ELR (cell line): ENCODE measurements around the gene RFTN2.
A peak's percentile ranks its signal among the peaks of the same experiment; 100 is the strongest.
"Not testable (repeated sequence)": the region's sequence is repeated elsewhere in the genome, so short reads cannot be mapped to it uniquely, and the experiment has no call there.

Experiments used
- DNase-seq: peaks from one replicate; pipeline ENCODE4 v3.0.0-alpha.2; 2015; ENCODE audit warnings: low read depth

Gene RFTN2, protein sequence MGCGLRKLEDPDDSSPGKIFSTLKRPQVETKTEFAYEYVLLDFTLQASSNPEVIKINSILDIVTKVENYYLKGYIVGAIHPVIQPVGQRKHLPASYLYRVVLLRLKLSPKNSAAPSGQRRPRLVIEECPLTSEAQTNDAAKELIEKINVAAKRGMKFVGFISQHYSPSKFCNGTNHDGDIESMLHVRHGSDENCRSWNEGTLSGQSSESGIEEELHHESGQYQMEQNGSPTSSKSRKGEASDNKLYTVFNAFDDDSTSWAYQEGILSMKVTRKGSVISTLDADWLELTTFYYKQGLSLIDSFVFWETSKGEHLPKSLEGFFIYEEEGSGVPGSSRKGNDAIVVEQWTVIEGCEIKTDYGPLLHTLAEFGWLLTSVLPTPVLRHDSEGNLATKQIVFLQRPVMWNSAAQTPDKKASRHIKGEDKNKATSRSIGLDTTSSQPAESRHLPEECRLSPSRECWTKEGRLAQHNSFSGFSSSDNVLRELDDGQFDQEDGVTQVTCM

DNA sequence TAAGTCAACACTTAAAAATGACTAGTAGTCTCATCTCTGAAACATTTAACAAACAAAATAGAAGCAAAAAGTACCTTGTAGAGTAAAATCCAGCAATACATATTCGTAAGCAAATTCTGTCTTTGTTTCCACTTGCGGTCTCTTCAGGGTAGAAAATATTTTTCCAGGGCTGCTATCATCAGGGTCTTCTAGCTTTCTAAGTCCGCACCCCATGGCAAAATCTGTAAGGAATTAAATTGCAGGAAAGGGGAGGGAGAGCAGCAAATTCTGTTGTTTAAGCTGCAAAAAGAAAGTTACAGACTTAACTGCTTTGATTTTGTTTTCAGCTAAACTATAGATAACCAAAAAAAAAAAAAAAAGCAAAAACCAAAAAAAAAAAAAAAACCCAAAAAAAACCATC is at the start of gene RFTN2:
TSS of gene RFTN2 (minus strand) at position 342 of the 400 bp plus-strand sequence. CDS start at position 213, 129 bp downstream.
- DNase-seq = no peak

DNA sequence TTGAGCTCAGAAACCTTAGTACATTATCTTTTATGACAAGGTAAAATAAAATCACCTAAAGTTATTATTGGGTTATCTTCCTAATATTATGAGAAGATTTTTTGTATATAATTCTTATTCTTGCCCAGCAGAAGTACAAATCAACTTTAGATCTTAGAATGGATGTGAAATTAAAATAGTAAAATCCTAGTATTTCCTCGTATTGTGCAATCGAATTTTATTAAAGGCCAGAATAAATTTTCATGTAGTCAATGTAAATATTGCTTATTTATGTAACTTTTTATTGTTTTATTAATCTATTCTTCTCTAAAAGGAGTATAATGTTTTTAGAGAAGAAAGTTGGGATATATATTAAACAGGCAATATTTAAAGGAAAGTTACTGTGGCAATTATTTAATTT is 42.5 kb upstream of the RFTN2 start:
- DNase-seq = no peak

DNA sequence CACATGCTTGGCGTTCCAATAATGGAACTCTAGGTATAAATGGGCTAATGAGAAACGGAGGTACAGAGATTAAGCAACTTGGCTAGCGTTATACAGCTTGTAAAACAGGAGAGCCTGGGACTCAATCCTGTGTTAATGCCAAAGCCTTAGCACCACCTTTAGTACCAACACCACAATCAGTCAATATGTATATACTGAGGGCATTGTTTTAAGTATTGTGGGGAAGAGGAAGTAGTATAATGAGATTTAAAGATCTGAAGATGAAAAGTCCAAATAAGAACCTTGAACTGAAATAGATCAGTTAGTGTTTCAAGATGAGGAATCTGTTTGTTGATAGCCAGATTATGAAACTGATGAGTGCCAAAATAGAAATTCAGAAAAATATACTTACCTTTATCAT is 37.9 kb upstream of the RFTN2 start:
- no peak for DNase-seq

DNA sequence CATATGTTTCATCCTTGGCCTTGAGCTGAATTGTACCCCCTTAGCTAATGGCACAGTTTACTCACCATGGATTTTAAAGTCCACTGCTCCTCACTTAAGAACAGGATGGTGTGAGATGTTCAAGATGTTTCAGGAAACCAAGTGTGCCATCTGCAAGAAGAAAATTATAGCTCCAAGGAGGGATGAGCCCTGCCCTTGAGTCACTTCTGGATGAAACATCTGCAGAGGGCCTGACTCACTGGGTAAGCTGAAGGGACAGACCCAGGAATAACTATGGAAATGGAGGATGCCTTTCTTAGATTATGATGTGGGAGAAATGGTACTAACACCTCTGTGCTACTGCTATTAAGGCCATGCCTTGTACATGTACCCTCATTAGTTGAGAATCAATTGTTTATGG is 36.2 kb upstream of the RFTN2 start:
- DNase-seq = peak; percentile 52

DNA sequence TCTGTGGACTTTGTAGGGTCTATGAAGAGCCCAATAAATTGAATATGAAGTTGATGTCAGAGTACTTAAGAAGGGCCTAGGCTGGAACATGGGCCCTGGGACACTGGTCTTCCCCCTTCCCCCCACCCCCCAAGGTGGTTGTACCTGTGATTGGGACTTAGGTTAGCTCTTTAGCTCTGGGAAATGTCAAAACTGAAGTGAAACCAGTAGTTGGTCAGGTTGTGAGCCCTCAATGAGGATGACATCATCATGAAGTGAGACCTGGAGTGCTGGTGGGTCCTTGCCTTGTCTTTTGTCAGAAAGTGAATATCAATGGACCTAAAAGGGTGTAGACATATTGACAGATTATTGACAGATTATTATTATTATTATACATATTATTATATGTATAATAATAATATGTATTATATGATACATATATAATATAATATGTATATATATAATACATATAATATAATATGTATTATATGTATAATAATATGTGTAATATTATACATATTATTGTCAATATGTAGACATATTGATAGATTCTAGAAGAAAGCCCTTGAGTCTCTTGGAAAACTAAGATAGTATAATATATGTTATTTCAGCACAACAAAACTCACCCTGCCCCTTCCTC is 35.1 kb upstream of the RFTN2 start:
- DNase-seq = no peak

DNA sequence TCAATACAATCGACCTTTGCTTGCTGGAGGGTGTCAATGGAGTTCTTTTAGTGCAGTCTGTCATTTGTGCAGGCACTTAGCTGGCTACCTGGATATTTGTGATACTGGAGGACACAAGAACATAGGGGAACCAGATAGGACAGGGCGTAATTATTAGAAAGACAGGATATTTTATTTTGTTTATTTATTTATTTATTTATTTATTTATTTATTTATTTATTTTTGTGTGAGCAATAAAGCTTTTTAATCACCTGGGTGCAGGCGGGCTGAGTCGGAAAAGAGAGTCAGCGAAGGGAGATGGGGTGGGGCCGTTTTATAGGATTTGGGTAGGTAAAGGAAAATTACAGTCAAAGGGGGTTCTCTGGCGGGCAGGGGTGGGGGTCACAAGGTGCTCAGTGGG is 33.8 kb upstream of the RFTN2 start:
- DNase-seq = not testable (repeated sequence)

DNA sequence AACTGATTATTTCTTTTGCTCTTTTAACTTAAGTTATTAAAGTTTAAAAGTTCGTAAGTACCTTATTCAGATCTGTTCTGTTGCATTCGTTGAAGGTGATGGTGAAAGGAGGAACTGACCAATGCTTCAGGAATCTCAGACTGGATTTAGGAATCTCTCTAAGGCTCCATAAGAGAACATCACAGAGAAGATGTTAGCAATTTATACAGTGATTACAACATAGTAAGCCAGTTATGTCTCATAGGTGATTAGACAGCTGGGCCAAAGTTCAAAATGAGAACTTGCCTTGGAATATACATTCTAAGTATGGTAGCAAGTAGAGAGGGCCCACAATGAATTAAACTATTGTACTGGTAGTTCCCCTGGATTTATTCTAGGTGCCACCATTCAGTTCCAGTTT is 32.9 kb upstream of the RFTN2 start:
- peak; percentile 89 for DNase-seq

DNA sequence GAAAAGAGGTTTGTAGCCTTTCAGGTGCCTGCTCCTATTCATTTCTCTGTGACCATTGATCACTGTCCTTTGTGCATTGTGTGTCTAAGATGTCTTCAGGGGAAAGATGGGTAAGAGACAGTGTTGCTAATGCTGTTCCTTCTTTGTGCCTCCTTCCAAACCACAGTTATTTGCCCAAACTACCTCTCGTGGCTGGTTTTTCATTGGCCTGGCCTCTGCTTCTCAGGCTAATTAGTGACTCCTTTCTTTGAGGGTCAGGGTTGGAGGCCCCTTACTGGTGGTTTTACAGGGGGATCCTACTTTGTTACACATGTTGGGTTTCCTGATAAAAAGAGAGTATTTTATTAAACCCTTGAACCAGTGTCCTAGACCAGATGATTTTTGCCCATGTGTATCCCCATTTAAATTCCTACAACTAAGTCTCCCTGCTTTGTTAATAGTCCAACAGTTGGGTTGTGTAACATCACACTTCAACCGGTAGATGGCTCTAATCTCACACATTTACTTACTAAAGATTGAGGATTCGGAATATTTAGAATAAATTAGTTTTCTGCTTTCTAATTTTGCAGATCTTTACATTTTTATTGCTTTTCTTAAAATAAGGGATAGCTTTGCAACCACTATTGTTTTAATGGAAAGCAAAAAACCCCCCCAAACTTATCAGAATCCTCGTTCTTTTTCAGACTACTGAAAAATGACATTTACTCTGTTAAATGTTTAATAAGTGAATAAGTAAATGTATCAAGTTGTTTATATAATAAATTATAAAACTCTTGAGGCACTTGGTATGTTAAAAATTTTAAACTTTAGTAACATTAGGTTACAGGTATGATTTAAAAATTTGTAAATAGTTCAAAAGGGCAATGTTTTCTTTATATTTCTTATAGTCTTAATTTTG is 32.2 kb upstream of the RFTN2 start:
- DNase-seq = peak; percentile 74

DNA sequence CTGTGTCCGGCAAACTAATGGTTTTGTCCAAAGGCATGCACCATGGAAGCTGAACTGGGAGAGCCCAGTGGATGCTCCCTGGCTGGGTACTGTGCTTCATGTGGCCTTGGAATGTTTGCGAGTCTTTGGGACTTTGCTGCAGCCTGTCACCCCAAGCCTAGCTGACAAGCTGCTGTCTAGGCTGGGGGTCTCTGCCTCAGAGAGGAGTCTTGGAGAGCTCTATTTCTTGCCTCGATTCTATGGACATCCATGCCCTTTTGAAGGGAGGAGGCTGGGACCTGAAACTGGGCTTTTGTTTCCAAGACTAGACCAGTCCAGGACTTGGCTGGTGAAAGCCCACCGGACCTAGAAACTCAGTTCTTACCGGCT is 31.4 kb upstream of the RFTN2 start:
- DNase-seq = no peak

DNA sequence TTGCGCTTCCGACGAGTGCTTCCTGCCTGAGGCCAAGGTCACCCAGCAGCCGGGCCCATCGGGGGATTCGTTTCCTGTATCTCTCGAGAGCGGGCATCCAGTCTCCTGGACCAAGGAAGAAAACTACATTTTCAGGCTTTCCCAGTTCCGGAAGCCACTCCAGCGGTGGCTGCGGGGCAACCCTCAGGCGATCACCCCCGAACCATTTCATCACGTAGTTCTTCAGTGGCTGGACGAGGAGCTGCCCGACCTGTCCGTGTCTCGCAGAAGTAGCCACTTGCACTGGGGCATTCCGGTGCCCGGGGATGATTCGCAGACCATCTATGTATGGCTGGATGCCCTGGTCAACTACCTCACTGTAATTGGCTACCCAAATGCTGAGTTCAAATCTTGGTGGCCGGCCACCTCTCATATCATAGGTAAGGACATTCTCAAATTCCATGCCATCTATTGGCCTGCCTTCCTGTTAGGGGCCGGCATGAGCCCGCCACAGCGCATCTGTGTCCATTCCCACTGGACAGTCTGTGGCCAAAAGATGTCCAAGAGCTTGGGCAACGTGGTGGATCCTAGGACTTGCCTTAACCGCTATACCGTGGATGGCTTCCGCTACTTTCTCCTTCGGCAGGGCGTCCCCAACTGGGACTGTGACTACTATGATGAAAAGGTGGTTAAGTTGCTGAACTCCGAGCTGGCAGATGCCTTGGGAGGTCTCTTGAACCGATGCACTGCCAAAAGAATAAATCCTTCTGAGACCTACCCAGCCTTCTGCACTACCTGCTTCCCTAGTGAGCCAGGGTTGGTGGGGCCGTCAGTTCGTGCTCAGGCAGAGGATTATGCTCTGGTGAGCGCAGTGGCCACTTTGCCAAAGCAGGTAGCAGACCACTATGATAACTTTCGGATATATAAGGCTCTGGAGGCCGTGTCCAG is 30.8 kb upstream of the RFTN2 start:
- DNase-seq = peak; percentile 69

DNA sequence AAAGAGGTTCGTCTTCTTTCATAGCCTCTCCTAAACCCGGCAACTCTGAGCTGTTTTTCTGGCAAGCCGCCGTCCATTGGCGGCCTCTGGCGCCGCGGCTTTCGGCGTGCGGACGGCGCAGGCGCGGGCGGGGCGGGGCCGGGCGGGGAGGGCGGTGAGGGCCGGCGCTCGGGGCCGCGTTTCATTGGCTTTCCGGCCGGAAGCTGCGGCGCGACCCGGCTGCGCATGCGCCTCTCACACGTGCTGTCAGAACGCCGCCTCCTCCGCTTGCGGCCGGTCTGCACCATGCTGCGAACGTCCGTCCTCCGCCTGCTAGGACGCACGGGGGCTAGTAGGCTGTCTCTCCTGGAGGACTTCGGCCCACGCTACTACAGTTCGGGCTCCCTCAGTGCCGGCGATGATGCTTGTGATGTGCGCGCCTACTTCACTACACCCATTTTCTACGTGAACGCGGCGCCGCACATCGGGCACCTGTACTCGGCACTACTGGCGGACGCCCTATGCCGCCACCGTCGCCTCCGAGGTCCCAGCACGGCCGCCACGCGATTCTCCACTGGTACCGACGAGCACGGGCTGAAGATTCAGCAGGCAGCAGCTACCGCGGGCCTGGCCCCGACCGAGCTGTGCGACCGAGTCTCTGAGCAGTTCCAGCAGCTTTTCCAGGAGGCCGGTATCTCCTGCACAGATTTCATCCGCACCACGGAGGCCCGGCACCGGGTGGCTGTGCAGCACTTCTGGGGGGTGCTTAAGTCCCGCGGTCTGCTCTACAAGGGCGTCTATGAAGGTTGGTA is 29.9 kb upstream of the RFTN2 start, which contains the start of gene MARS2:
TSS of gene MARS2 (plus strand) at position 249 of the 791 bp plus-strand sequence. CDS start at position 286, 37 bp downstream.
- peak; percentile 93 for DNase-seq

DNA sequence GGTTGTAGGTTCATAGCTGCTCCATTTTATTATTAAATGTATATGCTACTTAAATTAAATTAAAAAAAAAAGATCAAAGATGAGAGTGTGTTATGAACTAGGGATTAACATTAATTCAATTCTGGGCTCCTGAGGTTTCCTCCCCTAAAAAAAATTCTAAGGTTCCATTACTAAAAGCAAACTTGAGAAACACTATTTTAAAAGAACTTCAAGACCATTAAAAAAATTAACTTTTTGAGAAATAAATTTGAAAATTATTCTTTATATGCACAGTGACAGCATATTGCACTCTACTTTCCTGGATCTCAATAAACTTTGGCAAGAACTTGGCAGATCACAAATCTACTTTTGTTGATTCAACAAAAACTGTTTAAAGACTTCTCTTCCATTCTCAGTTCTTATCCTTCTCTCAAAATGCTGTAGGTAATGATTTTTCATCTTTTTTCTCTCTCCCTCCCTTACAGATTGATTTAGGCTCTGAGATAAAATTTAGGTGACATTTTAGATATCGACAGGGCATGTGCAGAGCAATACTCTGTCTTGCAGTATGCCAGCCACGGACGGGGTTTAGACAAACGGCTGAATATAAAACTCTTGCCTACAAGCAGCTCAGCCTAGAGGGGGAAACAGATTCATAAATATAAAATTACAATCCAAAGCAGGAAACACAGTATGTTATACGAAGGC is 29.2 kb upstream of the RFTN2 start:
- no peak for DNase-seq

DNA sequence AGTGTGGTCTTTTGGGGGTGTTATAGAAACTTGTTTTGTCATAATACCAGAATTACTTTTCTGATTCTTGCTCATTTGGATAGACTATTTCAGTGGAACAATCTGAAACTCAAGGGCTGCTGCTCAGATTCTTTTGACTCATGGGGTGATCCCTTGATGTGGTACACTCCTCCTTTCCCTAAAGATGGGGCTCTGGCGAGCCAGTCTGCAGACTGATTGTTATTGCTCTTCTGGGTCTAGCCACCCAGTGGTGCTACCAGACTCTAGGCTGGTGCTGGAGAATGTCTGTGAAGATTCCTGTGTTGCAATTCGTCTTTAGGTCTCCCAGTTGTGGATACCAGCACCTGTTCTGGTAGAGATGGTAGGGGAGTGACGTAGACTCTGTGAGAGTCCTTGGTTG is 25.6 kb upstream of the RFTN2 start:
- no peak for DNase-seq

DNA sequence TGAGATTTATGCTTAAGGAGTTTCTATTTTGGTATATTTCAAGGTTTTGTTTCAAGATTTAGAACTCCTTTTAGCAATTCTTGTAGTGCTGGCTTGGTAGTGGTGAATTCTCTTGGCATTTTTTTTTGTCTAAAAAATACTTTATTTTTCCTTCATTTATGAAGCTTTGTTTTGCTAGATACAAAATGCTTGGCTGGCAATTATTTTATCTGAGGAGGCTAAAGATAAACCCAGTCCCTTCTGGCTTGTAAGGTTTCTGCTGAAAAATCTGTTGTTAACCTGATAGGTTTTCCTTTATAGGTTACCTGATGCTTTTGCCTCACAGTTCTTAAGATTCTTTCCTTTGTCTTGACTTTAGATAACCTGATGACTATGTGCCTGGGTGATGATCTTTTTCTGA is 24.3 kb upstream of the RFTN2 start:
- not testable (repeated sequence) for DNase-seq

DNA sequence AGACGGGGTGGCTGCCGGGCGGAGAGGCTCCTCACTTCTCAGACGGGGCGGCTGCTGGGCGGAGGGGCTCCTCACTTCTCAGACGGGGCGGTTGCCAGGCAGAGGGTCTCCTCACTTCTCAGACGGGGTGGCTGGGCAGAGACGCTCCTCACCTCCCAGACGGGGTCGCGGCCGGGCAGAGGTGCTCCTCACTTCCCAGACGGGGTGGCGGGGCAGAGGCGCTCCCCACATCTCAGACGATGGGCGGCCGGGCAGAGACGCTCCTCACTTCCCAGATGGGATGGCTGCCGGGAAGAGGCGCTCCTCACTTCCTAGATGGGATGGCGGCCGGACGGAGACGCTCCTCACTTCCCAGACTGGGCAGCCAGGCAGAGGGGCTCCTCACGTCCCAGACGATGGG is 21.2 kb upstream of the RFTN2 start:
- DNase-seq = not testable (repeated sequence)

DNA sequence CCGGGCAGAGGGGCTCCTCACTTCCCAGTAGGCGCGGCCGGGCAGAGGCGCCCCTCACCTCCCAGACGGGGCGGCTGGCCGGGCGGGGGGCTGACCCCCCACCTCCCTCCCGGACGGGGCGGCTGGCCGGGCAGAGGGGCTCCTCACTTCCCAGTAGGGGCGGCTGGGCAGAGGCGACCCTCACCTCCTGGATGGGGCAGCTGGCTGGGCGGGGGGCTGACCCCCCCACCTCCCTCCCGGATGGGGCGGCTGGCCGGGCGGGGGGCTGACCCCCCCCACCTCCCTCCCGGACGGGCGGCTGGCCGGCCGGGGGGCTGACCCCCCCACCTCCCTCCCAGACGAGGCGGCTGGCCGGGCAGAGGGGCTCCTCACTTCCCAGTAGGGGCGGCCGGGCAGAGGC is 20.6 kb upstream of the RFTN2 start:
- DNase-seq = not testable (repeated sequence)

DNA sequence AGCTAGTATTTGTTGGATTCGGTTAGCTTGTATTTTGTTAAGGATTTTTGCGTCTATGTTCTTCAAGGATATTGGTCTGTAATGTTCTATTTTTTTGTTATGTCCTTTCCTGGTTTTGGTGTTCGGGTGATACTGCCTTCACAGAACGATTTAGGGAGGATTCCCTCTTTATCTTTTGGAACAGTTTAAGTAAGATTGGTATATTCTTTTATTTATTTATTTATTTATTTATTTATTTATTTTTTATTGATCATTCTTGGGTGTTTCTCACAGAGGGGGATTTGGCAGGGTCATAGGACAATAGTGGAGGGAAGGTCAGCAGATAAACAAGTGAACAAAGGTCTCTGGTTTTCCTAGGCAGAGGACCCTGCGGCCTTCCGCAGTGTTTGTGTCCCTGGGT is 19.8 kb upstream of the RFTN2 start:
- not testable (repeated sequence) for DNase-seq

DNA sequence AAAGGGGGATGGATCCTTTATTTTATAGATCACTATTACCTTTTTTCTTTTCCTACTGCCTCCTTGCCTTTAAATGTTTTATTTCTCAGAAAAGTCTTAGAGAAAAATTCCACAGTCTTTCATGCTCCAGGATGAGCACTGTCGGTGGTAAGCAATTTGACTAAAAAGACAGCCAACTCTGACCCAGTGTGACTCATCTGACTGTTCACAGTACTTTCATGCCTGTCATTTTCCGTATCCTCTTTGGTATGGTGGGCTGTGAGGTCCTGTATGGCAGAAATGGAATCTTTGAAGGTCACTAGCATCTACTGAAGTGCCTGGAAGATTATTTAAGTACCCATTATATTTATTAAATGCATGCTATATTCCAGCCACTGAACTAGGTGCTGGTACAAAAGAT is 2.1 kb upstream of the RFTN2 start:
- peak; percentile 56 for DNase-seq

DNA sequence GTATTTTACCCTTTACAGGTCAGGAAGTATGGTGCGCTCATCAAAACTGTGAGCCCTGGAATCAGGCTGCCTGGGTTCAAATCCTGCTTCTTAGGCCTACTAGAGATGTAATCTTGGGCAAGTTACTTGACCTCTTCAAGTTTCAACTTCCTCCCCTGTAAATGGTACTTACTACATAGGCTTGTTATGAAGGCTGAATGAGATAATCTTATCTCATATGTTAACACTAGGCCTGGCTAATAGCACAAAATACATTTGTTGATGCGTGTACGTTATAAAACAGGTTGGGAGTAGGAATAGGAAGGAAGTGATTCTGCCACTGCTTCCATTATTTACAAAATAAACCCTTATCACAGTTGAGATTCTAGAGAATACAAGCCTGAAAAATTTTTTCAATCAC is 1.7 kb upstream of the RFTN2 start:
- no peak for DNase-seq

DNA sequence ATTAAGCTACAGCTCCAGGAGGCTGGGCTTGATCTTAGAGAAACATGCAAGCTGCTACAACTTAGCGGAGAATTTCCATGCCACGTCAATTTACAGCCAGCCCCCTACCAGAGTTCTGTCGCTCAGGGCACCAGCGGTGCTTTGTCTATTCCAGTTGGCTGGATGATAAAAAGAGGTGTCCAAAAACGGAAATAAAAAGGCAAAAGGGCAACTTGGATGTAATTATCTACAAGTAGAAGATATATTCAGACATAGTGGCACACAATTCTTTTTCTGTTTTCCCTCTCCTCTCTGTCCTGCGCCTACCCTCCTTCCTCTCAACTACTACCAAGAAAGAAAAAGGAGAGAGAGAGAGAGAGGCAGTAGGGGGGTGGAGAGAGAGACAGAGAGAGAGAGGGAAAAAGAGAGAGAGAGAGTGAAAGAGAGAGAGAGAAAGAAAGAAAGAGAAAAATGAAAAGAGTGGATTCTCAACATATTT is 363 bp upstream of the RFTN2 start:
- DNase-seq = peak; percentile 37
